Smooth muscle cell (in vitro differentiated cells): Measurements from ENCODE around the gene TTPAL. TPM values are rescaled to one million over a fixed set of nuclear protein-coding genes. Genes with fewer than 3 reads are reported as not detected.

Source experiments
- DNase-seq: peaks from one replicate; lab custom pipeline; 2025; ENCODE audit not compliant: unreplicated experiment; lab: John Stamatoyannopoulos, UW
- H2AFZ ChIP-seq: fragments of 200-600 bp; sonication (generic); 2 replicates; pipeline ENCODE4 v1.6.0; 2016; ENCODE audit warnings: antibody characterized with exemption, low read depth, mild to moderate bottlenecking
- H3F3A ChIP-seq: fragments of 200-600 bp; sonication (generic); 2 replicates; pipeline ENCODE4 v1.6.0; 2017; ENCODE audit warnings: antibody characterized with exemption, low read depth
- H3K27ac ChIP-seq: fragments of 200-600 bp; sonication (generic); 2 replicates; pipeline ENCODE4 v1.5.1; 2016; ENCODE audit warnings: low read depth, mild to moderate bottlenecking
- H3K27me3 ChIP-seq: fragments of 200-600 bp; sonication (generic); 2 replicates; pipeline ENCODE4 v1.6.1; 2016; ENCODE audit warnings: low read depth, mild to moderate bottlenecking
- H3K36me3 ChIP-seq: fragments of 200-600 bp; sonication (generic); 2 replicates; pipeline ENCODE4 v1.5.1; 2016; ENCODE audit warnings: low read depth
- H3K4me1 ChIP-seq: fragments of 200-600 bp; sonication (generic); 2 replicates; pipeline ENCODE4 v1.5.1; 2016; ENCODE audit warnings: low read depth
- H3K4me2 ChIP-seq: fragments of 200-600 bp; sonication (generic); 2 replicates; pipeline ENCODE4 v1.6.0; 2016; ENCODE audit warnings: mild to moderate bottlenecking
- H3K4me3 ChIP-seq: fragments of 200-600 bp; sonication (generic); 2 replicates; pipeline ENCODE4 v1.5.1; 2016; ENCODE audit warnings: mild to moderate bottlenecking
- H3K79me2 ChIP-seq: fragments of 200-600 bp; sonication (generic); 2 replicates; pipeline ENCODE4 v1.6.0; 2016; ENCODE audit warnings: low read depth, mild to moderate bottlenecking
- H3K9ac ChIP-seq: fragments of 200-600 bp; sonication (generic); 2 replicates; pipeline ENCODE4 v1.6.0; 2016; ENCODE audit warnings: low read depth
- H3K9me3 ChIP-seq: fragments of 200-600 bp; sonication (generic); replicated peaks from 2 replicates; pipeline ENCODE4 v1.5.1; 2016; ENCODE audit warnings: low read depth
- H4K20me1 ChIP-seq: fragments of 200-600 bp; sonication (generic); 2 replicates; pipeline ENCODE4 v1.6.0; 2016; ENCODE audit warnings: low read depth
- CTCF ChIP-seq: fragments of 200-600 bp; sonication (generic); IDR thresholded peaks from 2 replicates; pipeline ENCODE4 v1.5.1; 2017; ENCODE audit warnings: borderline replicate concordance, mild to moderate bottlenecking, antibody characterized with exemption; ENCODE audit not compliant: insufficient read depth, poor library complexity, severe bottlenecking
- WGBS: methylation state at CpG from one replicate; pipeline ENCODE4 v1.1.7; 2016; ENCODE audit warnings: low lambda C conversion rate; 5-methylcytosine and 5-hydroxymethylcytosine counted together
- polyA plus RNA-seq: library from polyadenylated mRNA; unstranded; fragments of >200 nt; fragmentation: Nextera tagmentation; extraction: Ambion mirVana; gene quantifications from 2 replicates; pipeline ENCODE4 v1.2.1, GENCODE V29; 2016
- total RNA-seq: library from RNA; depleted of rRNA; stranded (reverse); fragments of >200 nt; gene quantifications from 2 replicates; pipeline ENCODE4 v1.2.3, GENCODE V29; 2014

Gene TTPAL
- total and polyA plus RNA-seq, 2 experiments from 2014 or later: 5.6 to 5.8 TPM

- no peak for DNase-seq
- TF ChIP-seq CTCF: no peak
- peak overlapping the region; percentile 90 for H3K9ac ChIP-seq
- H3K79me2 ChIP-seq: no peaks in the 10 kb centered on the region
- H3K4me2 ChIP-seq: peak overlapping the region; percentile 24
- no peaks in the 10 kb centered on the region for H3K9me3 ChIP-seq
- 90% methylated on average over 1 of the region's 1 CpG for WGBS
- H3F3A ChIP-seq: no peaks in the 10 kb centered on the region
- no peak overlapping the region for H3K4me3 ChIP-seq
- H3K4me1 ChIP-seq: peaks cover 4% of the 10 kb centered on the region
- peak overlapping the region; percentile 98 for H3K27ac ChIP-seq
- no peaks in the 10 kb centered on the region for H3K27me3 ChIP-seq
- no peak overlapping the region for H2AFZ ChIP-seq
- peaks cover 4% of the 10 kb centered on the region for H3K36me3 ChIP-seq
- no peaks in the 10 kb centered on the region for H4K20me1 ChIP-seq
These were observed 19.6 kb downstream of the TTPAL start for GRCh38 chr20:44495257-44495656.

- H3K27ac ChIP-seq: peak overlapping the region; percentile 98
- H3K4me2 ChIP-seq: peak overlapping the region; percentile 24
- DNase-seq: no peak
- H3K9me3 ChIP-seq: no peaks in the 10 kb centered on the region
- peak overlapping the region; percentile 90 for H3K9ac ChIP-seq
- no peak overlapping the region for H2AFZ ChIP-seq
- no peaks in the 10 kb centered on the region for H3K79me2 ChIP-seq
- H3F3A ChIP-seq: no peaks in the 10 kb centered on the region
- H3K27me3 ChIP-seq: no peaks in the 10 kb centered on the region
- H3K4me1 ChIP-seq: peaks cover 4% of the 10 kb centered on the region
- H3K36me3 ChIP-seq: peaks cover 4% of the 10 kb centered on the region
- H4K20me1 ChIP-seq: no peaks in the 10 kb centered on the region
- no peak overlapping the region for H3K4me3 ChIP-seq
- WGBS: 60% methylated on average over 3 of the region's 3 CpGs
- TF ChIP-seq CTCF: no peak
These were observed 20.3 kb downstream of the TTPAL start for GRCh38 chr20:44495802-44496481.

GRCh38 chr20:44496976-44497375 lies 21.3 kb downstream of the TTPAL start:
- 52% methylated on average over 3 of the region's 3 CpGs for WGBS
- Histone ChIP-seq H3F3A (no peaks in the 10 kb centered on the region), H3K4me1 (peaks cover 4% of the 10 kb centered on the region), H3K9me3 (no peaks in the 10 kb centered on the region), H3K4me3 (no peak overlapping the region), H2AFZ (no peak overlapping the region), H3K27ac (peak overlapping the region; percentile 98), H3K27me3 (no peaks in the 10 kb centered on the region), H3K79me2 (no peaks in the 10 kb centered on the region), H3K9ac (peak overlapping the region; percentile 90), H4K20me1 (no peaks in the 10 kb centered on the region), H3K36me3 (peaks cover 4% of the 10 kb centered on the region), H3K4me2 (no peak overlapping the region)
- no peak for DNase-seq
- TF ChIP-seq CTCF: no peak

- H3K9me3 ChIP-seq: no peaks in the 10 kb centered on the region
- H3K4me3 ChIP-seq: no peak overlapping the region
- no peak for TF ChIP-seq CTCF
- peaks cover 4% of the 10 kb centered on the region for H3K4me1 ChIP-seq
- H4K20me1 ChIP-seq: no peaks in the 10 kb centered on the region
- peak overlapping the region; percentile 98 for H3K27ac ChIP-seq
- H3K36me3 ChIP-seq: peaks cover 4% of the 10 kb centered on the region
- no peaks in the 10 kb centered on the region for H3K79me2 ChIP-seq
- 69% methylated on average over 3 of the region's 3 CpGs for WGBS
- no peaks in the 10 kb centered on the region for H3F3A ChIP-seq
- no peaks in the 10 kb centered on the region for H3K27me3 ChIP-seq
- peak overlapping the region; percentile 24 for H3K9ac ChIP-seq
- no peak overlapping the region for H2AFZ ChIP-seq
- H3K4me2 ChIP-seq: no peak overlapping the region
- no peak for DNase-seq
These were observed 22.1 kb downstream of the TTPAL start for GRCh38 chr20:44497761-44498160.
